Lower leg skin (tissue), 4 donors: ENCODE results near the gene SLC35F4. TPM values are rescaled to one million over a fixed set of nuclear protein-coding genes. Genes with fewer than 3 reads are reported as not detected.

Experiments
- DNase-seq, 2 donors: peaks; one replicate each; pipeline ENCODE4 v3.0.0-alpha.2; 2019; ENCODE audit warnings: low spot score in 2 of 2
- H3K4me3 ChIP-seq: fragments of 200-600 bp; sonication (generic); 2 replicates; pipeline ENCODE4 v1.5.1; 2017; ENCODE audit warnings: mild to moderate bottlenecking, low read depth; ENCODE audit not compliant: poor library complexity, severe bottlenecking
- CTCF ChIP-seq, 3 donors: fragments of 450-650 bp; IDR thresholded peaks; one replicate each; pipeline ENCODE4 v1.5.1; 2016; ENCODE audit warnings: antibody characterized with exemption in 3 of 3, mild to moderate bottlenecking in 3 of 3, moderate library complexity in 2 of 3
- POLR2A ChIP-seq, 2 donors: fragments of 450-650 bp; IDR thresholded peaks; one replicate each; pipeline ENCODE4 v1.6.1; 2016 to 2017; ENCODE audit warnings: antibody characterized with exemption in 2 of 2, mild to moderate bottlenecking in 1 of 2, moderate library complexity in 1 of 2
- WGBS, 2 donors: methylation state at CpG; one replicate each; pipeline ENCODE4 v1.1.5; 2018; 5-methylcytosine and 5-hydroxymethylcytosine counted together
- intact Hi-C: fragments of 100-400 bp; cut with DNase I; formaldehyde crosslinking; loops from one replicate; pipeline ENCODE4 v1.15.0; 2023; ENCODE audit warnings: low total_unique reads
- total RNA-seq, 4 donors: library from RNA; depleted of rRNA; stranded (reverse); fragments of >200 nt; gene quantifications; one replicate each; pipeline ENCODE4 v1.1.0, GENCODE V29; 2016

SLC35F4 gene
- total RNA-seq, 4 donors from 2014 or later = 2.2 TPM; not detected in 3

- H3K4me3 ChIP-seq = no peak overlapping the region
- TF ChIP-seq POLR2A (IDR thresholded peaks at IDR 0.05) = no peak
- no peak for TF ChIP-seq CTCF (IDR thresholded peaks at IDR 0.05)
- intact Hi-C loops = no loop called here
- 82 to 87% methylated on average over 2 of the region's 2 CpGs for whole genome bisulfite sequencing, 2 donors
- no peak for DNase-seq
Measured at GRCh38 chr14:57828713-57829112, 37.2 kb downstream of the SLC35F4 start.

DNA sequence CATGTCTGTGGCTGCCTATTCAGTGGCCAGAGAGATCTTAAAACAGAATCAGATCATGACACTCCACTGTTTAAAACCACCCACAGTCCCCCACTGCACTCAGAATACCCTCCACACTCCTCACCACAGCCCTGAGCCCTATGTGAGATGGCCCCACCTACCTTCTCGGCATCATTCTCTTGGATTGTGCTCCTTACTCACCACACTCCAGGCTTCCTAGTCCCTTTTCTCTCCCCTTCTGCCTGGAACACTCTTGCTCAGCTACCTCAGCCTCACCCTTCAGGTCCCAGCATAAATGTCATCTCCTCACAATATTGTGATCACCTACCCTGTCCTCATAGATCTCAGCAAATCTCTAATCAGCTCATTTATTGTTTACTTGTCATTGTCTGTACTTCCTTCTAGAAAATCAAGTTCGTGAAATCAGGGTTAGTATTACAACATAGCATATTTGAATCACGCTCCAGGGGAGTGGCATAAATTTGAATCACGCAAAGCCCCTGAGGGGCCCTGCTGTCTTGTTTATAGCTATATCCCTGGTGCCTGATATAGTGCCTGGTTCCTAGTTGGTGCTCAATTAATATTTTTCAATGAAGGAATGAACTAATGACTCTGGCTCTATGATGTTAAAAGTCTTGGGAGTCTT is 42.8 kb downstream of the SLC35F4 start:
- H3K4me3 ChIP-seq = no peak overlapping the region
- WGBS, 2 donors = 62 to 72% methylated on average over 4 of the region's 4 CpGs
- no peak for DNase-seq
- TF ChIP-seq CTCF (IDR thresholded peaks at IDR 0.05) = no peak
- no peak for TF ChIP-seq POLR2A (IDR thresholded peaks at IDR 0.05)
- intact Hi-C loops = no loop called here

DNA sequence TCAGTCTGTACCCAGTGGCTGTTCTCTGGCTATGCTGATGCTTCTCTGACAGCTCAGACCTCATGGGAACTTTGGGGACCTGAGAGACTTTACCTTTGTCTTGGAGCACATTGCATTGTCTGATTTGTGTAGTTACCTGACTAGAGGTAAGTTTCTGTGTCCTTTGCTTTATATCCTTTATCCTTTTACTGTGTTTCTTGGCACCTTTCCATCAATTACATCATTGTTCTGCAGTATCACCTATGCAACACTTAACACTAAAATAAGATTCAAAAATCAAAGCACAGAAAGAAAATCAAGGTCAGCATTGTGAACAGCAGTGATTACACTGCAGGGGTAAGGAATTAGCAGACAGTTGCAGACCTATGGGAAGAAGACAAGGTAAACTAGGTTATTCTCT is 43.8 kb downstream of the SLC35F4 start:
- no peak overlapping the region for H3K4me3 ChIP-seq
- TF ChIP-seq POLR2A (IDR thresholded peaks at IDR 0.05) (no peak), CTCF (IDR thresholded peaks at IDR 0.05) (no peak)
- DNase-seq = no peak
- intact Hi-C loops = no loop called here

DNA sequence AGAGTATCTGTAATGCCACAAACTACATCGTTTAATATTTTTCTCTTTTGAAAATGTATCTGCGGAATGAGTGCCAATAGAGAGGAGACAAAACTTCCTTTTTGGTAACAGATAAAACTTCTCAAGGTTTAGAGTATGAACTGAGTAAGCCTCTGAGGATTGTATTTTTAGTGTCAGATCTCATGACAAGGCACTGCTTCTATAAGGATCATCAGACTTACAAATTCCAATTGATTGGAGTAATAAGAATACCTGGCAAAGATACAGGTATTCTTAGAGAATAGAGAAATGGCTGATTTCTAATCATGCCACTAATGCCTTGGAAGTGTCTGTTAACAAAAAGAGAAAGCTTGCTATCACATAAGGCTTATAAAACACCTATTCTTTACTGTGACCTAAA is 45.3 kb downstream of the SLC35F4 start:
- TF ChIP-seq POLR2A (IDR thresholded peaks at IDR 0.05) (no peak), CTCF (IDR thresholded peaks at IDR 0.05) (no peak)
- WGBS, 2 donors = 79 to 90% methylated on average over 2 of the region's 2 CpGs
- no peak for DNase-seq
- intact Hi-C loops = no loop called here
- H3K4me3 ChIP-seq = no peak overlapping the region

DNA sequence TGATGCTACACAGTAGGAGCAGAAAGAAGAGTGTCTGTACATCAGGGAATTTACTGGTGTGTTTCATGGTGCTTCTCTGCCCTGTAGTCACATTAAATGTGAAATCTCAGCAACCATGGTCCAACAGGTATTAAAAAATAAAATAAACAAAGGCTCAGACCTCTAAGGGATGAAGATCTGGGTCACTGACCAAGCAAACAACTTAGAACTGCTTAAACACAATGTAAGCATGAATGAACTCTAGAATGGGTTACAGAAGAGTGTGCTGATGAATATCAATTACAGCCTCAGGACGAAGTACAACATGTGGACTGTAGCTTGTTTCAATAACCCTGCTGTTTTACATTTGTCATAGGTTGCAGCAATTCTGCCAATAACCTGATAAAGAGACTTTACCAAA is 47.4 kb downstream of the SLC35F4 start:
- no peak overlapping the region for H3K4me3 ChIP-seq
- intact Hi-C loops = no loop called here
- TF ChIP-seq POLR2A (IDR thresholded peaks at IDR 0.05) = no peak
- TF ChIP-seq CTCF (IDR thresholded peaks at IDR 0.05) = no peak
- DNase-seq = no peak
- WGBS, 2 donors = 48 to 64% methylated on average over 1 of the region's 1 CpG
